Activated CD8-positive, alpha-beta memory T cell treated with anti-CD3 and anti-CD28 coated beads for 1 hour (primary cell): ENCODE data around the gene SPRTN.
A peak's percentile ranks its signal among the peaks of the same experiment; 100 is the strongest.
"Not testable (repeated sequence)": the region's sequence is repeated elsewhere in the genome, so short reads cannot be mapped to it uniquely, and the experiment has no call there.

ENCODE experiments used
- DNase-seq, 2 donors: peaks; one replicate each; pipeline ENCODE4 v3.0.0-alpha.2; 2020; ENCODE audit warnings: low read depth in 1 of 2; ENCODE audit errors: extremely low read depth in 1 of 2

The SPRTN gene

DNA sequence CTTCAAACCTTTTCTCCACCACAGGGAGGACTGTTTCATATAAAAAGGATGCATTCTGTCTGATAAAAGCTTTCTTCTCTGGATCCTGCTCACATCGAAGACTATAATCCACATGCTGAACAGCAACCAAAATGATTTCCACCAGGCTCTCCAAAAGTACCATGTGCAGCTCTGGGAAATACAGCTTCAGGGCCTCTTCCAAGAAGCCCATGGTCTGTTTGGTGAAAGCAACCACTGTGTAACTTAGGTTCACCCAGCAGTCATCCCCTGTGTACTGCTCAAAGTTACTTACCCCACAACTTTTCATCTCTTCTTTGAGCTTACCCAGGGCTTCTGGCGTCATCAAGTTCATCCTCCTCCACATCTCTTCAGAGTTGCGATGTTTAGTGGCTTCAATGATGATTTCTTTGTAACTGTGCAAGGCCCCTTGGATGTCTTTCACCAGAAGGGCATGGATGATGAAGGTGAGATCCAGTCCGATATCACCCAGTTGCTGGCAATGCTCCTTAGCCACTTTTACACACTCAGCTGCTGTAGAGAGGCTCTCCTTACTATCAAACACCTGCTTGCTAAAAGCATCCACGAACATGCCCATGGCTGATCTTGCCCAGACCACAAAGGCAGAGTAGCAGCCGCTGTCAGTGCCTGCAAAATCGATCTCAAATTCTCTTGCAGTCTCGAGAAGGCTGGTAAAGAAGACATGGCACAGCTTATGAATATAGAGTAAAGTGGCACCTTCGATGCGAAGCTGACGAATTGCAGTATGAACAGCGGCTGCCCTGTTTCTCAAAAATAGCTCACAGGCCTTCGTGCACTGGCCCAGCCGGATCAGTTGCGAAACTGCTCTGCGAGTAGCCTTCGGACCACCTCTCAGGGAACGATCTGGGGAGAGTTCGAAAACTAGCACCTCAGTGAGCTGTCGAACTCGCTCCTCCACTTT lies 2.2 kb upstream of the SPRTN start:
- no peak for DNase-seq

DNA sequence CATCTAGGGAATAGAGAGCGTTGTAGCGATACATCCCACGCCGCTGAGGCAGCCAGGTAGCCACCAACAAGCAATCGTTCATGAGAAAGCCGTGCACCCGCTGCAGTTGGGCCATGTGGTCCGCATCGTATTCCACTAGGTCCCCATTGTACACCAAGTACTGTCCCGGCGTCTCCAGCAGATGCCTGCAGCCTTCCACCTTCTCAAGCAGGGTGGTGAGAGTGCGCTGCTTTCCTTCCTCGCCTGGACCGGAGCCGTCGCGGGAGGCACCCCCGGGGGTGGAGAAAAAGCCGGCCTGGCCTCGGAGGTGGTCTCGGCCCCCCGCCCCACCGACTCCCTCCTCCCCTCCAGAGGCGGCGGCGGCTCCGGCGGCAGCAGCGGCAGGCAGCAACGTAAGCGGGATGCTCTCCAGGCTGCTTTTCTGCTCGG lies 1.0 kb upstream of the SPRTN start:
- DNase-seq = no peak

DNA sequence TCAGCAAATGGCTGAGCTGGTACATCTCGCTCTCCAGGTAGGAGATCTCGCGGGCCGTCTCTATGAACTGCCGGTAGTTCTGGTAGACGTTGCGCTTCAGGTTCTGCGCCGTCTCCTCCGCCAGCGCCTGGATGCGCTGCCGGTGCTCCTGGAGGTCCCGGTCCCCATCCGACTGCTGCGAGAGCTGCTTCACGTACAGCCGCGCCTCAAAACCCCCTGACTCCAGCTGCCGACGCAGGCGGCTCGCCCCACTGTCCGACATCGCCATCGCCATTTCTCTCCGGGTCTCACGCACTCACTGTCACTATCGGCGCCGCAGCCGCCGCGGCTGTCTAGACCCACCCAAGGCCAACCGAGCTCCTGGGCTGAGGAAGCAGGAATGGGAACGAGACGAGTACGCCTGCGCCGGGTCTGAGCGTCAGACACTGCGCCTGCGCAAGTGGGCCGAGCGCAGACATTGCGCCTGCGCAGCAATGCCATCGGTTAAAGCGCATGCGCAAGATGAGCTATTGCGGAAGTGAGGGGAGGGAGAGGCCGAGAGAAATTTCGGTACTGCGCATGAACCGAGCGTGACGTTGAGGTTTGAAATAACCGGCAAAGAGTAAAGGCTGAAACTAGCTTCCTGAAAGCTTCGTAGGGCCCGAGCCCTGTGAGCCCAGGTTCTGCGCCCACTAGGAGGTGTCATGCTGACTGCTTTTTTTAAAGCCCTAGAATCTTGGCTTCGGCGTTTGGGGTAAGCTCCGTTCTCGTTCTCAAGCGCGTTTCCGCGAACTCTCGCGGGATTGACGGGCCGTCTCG lies 422 bp upstream of the SPRTN start, which contains the start of gene EXOC8:
TSS of gene EXOC8 (minus strand) at position 381 of the 798 bp plus-strand sequence. CDS start at position 274, 107 bp downstream.
- DNase-seq = peak; percentile 90 to 96

DNA sequence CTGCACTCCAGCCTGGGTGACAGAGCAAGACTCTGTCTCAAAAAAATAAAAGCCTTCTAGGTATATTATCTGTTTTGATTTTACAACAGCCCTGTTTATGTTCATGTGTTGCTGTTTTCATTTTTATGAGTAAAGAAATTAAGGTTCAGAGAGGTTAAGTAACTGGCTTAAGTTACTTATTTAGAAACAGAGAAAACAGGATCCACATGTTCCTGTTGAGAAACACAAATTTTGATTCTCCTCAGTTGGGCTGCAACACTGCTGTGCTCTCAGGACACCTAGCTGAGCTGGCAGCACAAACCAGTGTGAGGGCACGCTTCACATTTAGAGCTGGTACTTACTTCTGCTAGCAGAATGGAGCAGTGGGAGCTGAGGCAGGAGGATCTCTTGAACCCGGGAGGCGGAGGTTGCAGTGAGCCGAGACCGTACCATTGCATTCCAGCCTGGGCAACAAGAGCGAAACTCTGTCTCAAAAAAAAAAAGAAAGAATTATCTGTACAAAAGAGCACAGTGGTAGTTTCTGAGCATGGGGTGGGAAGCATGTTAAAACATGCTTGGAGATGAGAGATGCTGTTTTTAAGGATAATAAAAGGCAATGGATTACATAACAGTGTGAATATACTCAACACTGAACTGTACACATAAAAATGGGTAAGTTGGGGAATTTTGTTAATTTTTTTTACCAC lies 2.4 kb downstream of the SPRTN start:
- no peak for DNase-seq

DNA sequence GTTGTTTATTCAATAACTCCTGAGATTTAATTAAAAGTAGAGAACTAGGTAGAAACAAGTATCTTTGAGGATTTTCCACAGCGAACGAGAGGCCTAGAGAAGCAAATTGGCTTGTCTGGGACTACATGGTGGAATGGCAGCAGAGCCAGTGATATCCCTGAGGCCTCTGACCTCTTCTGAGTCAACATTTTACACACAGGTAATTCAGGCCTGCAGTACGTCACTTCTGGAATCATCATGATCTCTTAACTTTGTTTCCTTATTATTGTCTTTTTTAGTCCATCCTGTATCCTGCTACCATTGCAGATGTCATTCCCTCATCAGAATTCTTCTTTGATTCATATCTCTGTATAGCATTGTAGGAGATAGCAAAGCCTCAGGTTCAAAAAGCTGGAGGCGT lies 9.9 kb downstream of the SPRTN start:
- no peak for DNase-seq

DNA sequence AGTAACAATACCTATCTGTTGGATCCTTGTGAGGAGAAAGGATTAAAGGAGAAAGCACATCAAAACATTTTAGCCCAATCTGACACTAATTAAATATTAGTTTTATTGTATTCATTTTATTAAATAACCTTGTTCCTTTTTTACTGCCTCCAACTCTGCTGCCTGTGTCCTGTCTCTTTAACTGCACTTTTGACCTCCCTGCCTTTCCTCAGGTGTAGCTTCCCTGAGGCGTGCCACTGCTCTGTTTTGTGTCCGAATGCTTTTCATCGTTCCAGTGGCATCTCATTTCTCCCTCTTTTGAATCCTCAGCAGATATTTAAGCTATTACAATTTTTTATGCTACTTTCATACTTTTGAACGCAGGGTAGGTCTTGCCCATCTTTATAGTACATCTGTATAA lies 10.3 kb downstream of the SPRTN start:
- no peak for DNase-seq

DNA sequence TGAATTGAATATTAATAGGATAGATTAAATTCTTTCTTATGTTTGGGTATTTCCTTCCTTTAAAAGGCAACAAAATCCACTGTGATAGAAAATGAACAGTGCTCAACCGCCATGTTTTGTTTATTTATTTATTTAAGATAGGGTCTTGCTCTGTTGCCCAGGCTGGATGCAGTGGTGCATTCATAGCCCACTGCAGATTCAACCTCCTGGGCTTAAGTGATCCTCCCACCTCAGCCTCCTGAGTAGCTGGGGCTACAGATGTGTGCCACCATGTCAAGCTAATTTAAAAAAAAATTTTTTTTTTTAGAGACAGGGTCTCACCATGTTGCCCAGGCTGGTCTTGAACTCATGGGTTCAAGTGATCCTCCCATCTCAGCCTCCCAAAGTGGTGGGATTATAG lies 10.8 kb downstream of the SPRTN start:
- DNase-seq = not testable (repeated sequence)

DNA sequence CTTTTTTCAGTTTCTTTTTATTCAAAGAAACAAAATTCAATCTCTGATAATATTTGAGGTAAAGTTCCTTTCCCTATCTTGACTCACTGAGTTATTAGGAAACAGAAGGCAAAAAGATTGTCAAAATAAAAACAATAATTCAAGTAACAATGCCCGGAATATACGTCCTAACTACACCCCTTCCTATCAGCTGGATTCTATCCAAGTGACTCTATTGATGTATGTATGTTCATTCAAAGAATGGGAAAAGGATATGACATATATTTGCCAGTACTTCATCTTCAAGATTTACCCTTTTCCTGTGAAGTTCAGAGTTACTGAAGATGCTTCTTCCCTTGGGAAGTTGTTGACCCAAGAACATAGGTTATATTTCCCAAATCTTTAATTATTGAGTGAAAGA lies 13.7 kb downstream of the SPRTN start:
- no peak for DNase-seq

DNA sequence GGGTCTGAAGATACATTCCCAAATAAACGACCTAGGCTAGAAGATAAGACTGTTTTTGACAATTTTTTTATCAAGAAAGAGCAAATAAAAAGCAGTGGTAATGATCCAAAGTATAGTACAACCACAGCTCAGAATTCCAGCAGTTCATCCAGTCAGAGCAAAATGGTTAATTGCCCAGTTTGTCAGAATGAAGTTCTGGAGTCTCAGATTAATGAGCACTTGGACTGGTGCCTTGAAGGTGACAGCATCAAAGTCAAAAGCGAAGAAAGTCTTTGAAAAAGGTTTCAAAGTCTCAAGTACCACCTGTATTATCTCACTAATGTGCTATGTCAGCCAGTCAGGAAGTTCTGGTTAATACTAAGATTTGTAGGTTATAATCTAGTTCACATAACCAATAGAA lies 15.0 kb downstream of the SPRTN start:
- no peak for DNase-seq

DNA sequence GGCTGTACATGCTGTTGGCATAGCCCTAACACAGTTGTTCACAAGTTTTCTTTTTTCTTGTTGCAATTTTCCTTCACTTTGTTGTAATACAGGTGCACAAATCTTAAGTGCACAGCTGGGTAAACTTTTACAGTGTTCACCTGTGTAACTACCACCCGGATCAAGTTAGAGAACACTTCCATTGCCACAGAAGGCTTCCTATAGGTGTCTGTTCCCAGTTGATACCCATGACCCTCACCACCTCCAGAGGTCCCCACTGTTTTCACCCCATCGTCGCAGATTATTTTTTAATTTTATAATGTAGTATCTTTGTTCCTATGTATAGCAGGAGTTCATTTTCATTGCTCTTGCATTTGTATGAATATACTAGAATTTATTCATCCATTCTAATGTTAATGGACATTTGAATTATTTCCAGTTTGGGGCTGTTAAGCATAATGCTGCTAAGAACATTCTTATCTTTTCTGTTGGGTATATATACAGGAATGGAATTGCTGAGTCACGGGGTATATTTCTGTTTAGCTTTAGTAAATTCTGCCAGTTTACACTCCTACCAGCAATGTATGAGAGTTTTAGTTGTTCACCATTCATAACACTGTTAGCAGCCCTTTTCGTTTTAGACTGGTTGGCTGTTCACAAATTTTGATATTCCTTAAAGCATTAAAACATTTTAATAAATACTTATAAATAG lies 16.4 kb downstream of the SPRTN start:
- no peak for DNase-seq

DNA sequence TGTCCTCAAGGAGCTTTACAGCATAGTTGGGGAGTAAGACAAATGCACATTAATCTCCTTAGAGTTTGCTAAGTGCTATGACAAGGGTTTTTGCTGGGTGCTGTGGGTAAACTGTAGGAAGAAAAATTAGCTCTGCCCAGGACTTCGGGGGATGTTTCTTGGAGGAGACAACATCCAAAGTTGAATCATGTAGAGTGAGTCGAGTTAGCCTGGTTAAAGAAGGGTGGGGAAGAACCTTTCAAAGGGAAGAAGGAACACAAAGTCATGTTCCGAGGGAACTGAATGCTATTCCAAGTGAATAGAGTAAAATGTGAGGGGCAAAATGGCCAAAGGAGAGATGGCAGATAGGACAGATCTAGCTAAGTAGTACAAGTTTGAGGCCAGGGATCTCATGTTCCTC lies 17.1 kb downstream of the SPRTN start:
- DNase-seq = no peak

DNA sequence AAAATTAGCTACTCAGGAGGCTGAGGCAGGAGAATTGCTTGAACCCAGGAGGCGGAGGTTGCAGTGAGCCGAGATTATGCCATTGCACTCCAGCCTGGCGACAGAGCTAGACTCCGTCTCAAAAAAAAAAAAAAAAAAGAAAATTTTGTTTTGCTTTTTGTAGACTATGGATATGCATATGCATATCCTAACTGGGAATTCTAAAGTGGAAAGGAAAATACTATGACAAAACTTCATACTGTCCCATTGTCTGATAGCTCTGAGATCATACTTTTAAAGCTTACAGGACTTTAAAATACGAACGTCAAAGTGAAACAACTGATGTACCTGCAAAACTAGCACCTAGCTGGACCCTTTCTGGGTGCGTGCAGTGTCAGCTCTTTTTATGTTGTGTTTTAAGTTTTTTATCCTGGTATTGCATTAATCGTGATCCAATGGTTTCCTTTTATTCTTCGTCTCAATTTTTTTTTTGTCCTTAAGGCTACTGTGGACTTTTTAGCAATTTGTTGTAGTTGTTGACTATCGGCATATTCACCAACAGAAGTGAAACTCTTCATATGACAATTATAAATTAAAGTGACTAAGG lies 19.2 kb downstream of the SPRTN start:
- DNase-seq = no peak

DNA sequence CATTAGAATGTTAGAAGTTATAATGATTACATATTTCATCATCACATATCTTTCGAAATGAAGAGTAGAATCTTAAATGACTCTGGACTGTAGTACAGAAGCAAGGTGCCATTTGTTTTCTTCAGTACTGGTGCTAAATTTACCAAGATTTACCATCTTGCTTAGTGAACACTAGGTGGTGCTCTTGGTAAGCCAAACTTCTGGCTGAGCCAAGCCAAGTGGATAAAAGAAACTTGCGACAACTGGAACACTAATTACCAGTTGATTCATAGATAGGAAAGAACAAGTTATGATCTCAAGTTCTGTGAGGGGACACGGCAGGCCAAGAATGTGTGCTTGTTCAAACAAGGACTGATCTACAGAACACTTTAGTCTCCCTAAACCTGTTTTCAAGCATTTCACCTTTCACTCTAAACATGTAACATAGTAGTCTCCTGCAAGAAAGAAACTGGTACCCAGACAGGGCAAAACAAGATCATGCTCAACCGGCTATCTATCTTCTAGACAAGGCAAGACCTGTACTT lies 19.8 kb downstream of the SPRTN start:
- DNase-seq = no peak

DNA sequence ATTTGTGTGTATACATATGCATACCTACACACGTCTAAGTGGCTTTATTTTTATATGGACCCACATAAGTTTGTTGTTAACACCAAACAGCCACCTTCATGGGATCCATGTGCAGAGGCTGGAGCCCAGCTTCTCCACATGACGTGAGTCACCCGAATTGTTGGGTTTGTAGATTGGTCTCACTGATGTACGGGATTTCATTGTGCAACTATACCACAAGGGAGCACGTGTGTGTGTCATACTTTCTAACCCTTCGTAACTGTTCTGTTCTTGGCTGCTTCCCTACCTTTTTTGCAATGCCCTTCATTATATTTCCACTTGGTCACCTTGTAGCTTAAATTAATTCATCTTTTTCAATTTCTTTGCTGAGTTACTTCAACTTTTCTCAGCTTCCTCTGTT lies 21.0 kb downstream of the SPRTN start:
- DNase-seq = no peak

DNA sequence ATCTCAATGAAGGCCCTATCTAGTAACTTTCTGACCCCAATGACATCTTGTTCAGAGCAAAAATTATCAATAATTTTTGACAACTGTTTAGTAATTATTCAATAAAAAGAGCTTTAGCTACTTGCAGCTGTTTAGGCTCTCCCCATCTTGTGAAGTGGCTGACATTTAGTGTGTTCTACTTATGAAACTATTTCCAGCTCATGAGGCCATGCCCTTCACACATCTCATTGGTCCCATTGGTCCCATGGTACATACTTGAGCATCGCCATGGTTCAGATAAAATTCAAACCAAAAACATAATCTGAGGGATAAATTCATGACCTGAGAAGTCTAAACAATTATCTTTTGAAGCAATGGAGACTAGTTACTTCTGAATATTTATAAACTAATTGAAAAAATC lies 24.2 kb downstream of the SPRTN start:
- no peak for DNase-seq

DNA sequence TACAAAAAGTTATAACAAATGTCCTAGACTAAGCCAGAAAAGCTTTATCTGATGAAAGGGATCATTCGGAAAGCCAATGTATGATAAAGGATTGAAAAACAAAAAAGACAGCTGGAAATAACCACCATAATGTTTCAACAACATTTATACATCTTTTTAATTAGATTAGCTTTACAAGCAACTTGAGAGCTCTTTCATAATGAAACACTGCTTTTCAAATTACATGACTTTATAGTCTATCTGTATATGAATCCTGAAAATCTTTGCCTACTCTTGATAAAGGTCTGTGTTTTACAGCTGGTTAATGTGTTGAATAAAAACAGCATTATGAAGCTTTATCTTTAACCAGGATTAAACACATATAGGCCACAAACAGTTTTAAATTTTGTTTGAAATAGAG lies 25.5 kb downstream of the SPRTN start:
- no peak for DNase-seq

DNA sequence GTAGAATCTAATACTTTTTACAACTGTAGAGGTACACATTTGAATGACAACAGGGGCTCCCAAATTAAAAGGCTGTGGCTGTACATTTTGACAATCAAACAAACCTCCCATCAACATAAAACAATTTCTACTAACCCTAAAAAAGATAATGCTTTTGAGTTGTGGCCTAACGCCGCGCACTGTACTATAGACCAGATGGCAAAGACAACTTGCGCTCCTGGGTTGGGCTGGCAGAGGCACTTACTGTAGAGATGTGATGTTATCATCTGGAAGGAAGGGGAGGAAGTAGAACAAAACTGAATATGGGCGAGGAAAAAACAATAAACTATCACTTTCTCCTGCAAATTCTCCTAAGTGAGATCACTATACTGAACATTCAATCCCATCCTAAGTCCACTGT lies 26.1 kb downstream of the SPRTN start:
- DNase-seq = no peak

DNA sequence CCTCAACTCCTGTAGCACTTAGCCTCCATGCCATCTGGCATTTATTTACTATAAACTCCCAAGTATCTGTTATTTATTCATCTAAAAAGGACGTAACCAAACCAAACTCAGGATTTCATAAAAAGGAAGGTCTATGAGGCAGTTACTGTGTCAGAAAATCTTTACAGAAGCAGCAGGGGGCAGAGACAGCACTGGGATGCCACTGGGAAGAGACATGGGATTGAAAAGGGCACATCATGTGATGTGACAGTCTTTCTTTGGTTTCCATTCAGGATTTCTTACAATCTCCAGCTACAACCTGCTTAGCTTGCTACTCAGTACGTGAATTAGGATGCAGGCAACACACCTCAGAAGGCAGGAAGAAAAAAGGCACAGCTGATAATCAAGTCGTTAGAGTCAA lies 31.2 kb downstream of the SPRTN start:
- DNase-seq = no peak

DNA sequence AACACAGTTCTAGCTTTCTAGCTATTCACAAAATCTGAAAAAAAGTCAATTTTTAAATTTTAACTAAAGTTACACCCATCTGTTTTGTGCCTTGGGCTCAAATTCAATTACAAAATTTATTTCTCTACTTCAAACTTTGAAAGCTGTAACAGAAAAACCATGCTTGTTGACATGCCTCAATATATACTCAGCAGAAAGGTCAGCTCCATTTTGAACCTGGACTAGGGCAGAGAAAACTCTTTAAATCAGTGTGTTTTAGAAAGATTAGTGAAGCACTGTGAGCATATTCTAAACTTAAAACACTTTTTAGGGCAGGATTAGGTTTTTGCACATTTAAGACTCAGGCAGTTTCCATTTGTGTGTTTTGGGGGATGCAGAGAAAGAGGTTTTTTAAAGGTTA lies 34.4 kb downstream of the SPRTN start:
- DNase-seq = no peak

DNA sequence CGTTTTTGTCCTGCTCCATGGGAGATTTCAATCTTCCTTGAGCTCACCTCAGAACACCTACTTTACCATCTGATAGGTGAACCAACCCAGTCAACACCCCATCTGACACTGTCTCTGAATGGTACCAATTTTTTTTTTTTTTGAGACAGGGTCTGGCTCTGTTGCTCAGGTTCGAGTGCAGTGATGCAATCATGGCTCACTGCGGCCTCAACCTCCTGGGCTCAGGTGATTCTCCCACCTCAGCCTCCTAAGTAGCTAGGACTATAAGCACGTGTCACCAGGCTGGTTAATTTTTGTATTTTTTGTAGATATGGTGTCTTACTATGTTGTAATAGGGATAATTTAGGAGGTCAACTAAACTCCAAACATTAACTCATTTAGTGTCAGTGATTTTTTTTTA lies 36.3 kb downstream of the SPRTN start:
- no peak for DNase-seq
